DND-41 (cell line): ENCODE data around the gene ATP2B3.

Experiments used
- ATAC-seq: fragments of 200-7000 bp; cut with Tn5 transposase; 3 replicates; pipeline ENCODE4 v1.9.1; 2021; ENCODE audit warnings: low read depth; ENCODE audit not compliant: insufficient read depth
- DNase-seq: peaks from one replicate; pipeline ENCODE4 v3.0.0-alpha.2; 2020
- H2AFZ ChIP-seq: 2 replicates; pipeline ENCODE4 v1.6.0; 2012; ENCODE audit warnings: low read depth, low read length
- H3K27ac ChIP-seq: 2 replicates; pipeline ENCODE4 v1.5.1; 2012; ENCODE audit warnings: low read length, inconsistent platforms
- H3K27me3 ChIP-seq: fragments of 200-600 bp; sonication (generic); 2 replicates; pipeline ENCODE4 v1.6.0; 2012; ENCODE audit warnings: low read length, mild to moderate bottlenecking, inconsistent platforms; ENCODE audit not compliant: insufficient read depth, poor library complexity
- H3K36me3 ChIP-seq: 2 replicates; pipeline ENCODE4 v1.5.1; 2012; ENCODE audit warnings: low read length, inconsistent platforms; ENCODE audit not compliant: insufficient read depth
- H3K4me1 ChIP-seq: 2 replicates; pipeline ENCODE4 v1.5.1; 2012; ENCODE audit warnings: mild to moderate bottlenecking, low read length; ENCODE audit not compliant: insufficient read depth
- H3K4me2 ChIP-seq: 2 replicates; pipeline ENCODE4 v1.6.0; 2012; ENCODE audit warnings: mild to moderate bottlenecking, moderate library complexity, low read length, inconsistent platforms; ENCODE audit not compliant: insufficient read depth
- H3K4me3 ChIP-seq, 2 experiments: fragments of 200-600 bp in 1 of 2; shearing (Covaris generic) in 1 of 2; 2 replicates each; pipeline ENCODE4 v1.5.1; 2012 to 2016; ENCODE audit warnings: inconsistent platforms in 2 of 2, low read length in 2 of 2, mild to moderate bottlenecking in 2 of 2, low read depth in 1 of 2, moderate library complexity in 1 of 2
- H3K79me2 ChIP-seq: 2 replicates; pipeline ENCODE4 v1.6.0; 2012; ENCODE audit warnings: low read length, inconsistent platforms; ENCODE audit not compliant: insufficient read depth
- H3K9ac ChIP-seq: 2 replicates; pipeline ENCODE4 v1.6.0; 2012; ENCODE audit warnings: low read depth, mild to moderate bottlenecking, inconsistent platforms, low read length, moderate library complexity
- H3K9me3 ChIP-seq: 2 replicates; pipeline ENCODE4 v1.5.1; 2012; ENCODE audit warnings: low read length, moderate library complexity, mild to moderate bottlenecking, inconsistent platforms; ENCODE audit not compliant: insufficient read depth, severe bottlenecking
- H4K20me1 ChIP-seq: 2 replicates; pipeline ENCODE4 v1.6.0; 2012; ENCODE audit warnings: low read length; ENCODE audit not compliant: insufficient read depth
- EZH2 ChIP-seq: IDR thresholded peaks from 3 replicates; pipeline ENCODE4 v1.6.1; 2012; ENCODE audit warnings: borderline replicate concordance, low read depth, mild to moderate bottlenecking, moderate library complexity, low read length, inconsistent platforms; ENCODE audit not compliant: severe bottlenecking
- TF ChIP-seq, protein P1 (sequence below): IDR thresholded peaks from 2 replicates; pipeline ENCODE4 v1.5.1; 2012; ENCODE audit warnings: borderline replicate concordance, low read length, moderate library complexity, mild to moderate bottlenecking; ENCODE audit not compliant: poor library complexity, severe bottlenecking; ENCODE audit errors: extremely low read depth

The ATP2B3 gene

GRCh38 chrX:153500676-153501280 lies 16.7 kb upstream of the ATP2B3 start:
- no peak for TF ChIP-seq EZH2
- TF ChIP-seq, protein P1, sequence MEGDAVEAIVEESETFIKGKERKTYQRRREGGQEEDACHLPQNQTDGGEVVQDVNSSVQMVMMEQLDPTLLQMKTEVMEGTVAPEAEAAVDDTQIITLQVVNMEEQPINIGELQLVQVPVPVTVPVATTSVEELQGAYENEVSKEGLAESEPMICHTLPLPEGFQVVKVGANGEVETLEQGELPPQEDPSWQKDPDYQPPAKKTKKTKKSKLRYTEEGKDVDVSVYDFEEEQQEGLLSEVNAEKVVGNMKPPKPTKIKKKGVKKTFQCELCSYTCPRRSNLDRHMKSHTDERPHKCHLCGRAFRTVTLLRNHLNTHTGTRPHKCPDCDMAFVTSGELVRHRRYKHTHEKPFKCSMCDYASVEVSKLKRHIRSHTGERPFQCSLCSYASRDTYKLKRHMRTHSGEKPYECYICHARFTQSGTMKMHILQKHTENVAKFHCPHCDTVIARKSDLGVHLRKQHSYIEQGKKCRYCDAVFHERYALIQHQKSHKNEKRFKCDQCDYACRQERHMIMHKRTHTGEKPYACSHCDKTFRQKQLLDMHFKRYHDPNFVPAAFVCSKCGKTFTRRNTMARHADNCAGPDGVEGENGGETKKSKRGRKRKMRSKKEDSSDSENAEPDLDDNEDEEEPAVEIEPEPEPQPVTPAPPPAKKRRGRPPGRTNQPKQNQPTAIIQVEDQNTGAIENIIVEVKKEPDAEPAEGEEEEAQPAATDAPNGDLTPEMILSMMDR: no peak
- Histone ChIP-seq H3K4me1 (no peaks in the 10 kb centered on the region), H3K9me3 (no peaks in the 10 kb centered on the region), H3K36me3 (no peaks in the 10 kb centered on the region), H3K79me2 (no peaks in the 10 kb centered on the region), H3K27me3 (no peaks in the 10 kb centered on the region), H3K9ac (no peak overlapping the region), H4K20me1 (no peaks in the 10 kb centered on the region), H3K27ac (no peak overlapping the region), H3K4me3 (no peak overlapping the region), H2AFZ (no peak overlapping the region), H3K4me2 (no peak overlapping the region)
- no peak for ATAC-seq
- no peak for DNase-seq

- H3K27me3 ChIP-seq: no peaks in the 10 kb centered on the region
- no peak for TF ChIP-seq EZH2
- TF ChIP-seq, protein P1: no peak
- H3K79me2 ChIP-seq: no peaks in the 10 kb centered on the region
- DNase-seq (no peak), ATAC-seq (no peak)
- no peak overlapping the region for H3K27ac ChIP-seq
- no peak overlapping the region for H3K4me3 ChIP-seq
- no peak overlapping the region for H2AFZ ChIP-seq
- no peaks in the 10 kb centered on the region for H3K4me1 ChIP-seq
- H3K4me2 ChIP-seq: no peak overlapping the region
- no peaks in the 10 kb centered on the region for H4K20me1 ChIP-seq
- H3K9ac ChIP-seq: no peak overlapping the region
- no peaks in the 10 kb centered on the region for H3K9me3 ChIP-seq
- H3K36me3 ChIP-seq: no peaks in the 10 kb centered on the region
These were observed 15.9 kb upstream of the ATP2B3 start for GRCh38 chrX:153501530-153501929.

DNA sequence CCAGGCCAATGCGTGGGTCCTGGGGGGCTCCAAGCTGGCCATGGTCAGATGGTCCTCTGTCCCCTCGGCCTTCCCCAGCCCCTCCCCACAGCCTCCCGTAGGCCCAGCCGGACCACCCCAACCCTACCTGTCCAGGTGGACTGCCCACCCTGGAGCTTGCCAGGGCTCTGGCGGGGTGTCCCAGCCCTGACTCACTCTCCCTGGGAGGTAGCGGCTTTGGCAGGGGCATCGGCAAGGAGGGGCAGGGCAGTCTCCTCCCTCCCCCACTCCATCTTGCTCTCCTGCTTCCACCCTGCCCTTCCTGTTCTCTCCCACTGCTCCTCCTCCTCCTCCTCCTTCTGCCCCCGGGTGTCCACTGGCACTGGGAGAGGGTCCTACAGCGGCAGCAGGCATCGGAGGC lies 15.3 kb upstream of the ATP2B3 start:
- Histone ChIP-seq H3K4me2 (no peak overlapping the region), H3K27ac (no peak overlapping the region), H3K4me3 (no peak overlapping the region), H3K4me1 (0 out of 2 replicates have a peak, but pooled peaks cover under 1% of the 10 kb centered on the region), H3K9ac (no peak overlapping the region), H2AFZ (no peak overlapping the region), H3K79me2 (no peaks in the 10 kb centered on the region), H3K36me3 (no peaks in the 10 kb centered on the region), H4K20me1 (no peaks in the 10 kb centered on the region), H3K9me3 (no peaks in the 10 kb centered on the region), H3K27me3 (no peaks in the 10 kb centered on the region)
- DNase-seq (no peak), ATAC-seq (no peak)
- TF ChIP-seq, protein P1: no peak
- no peak for TF ChIP-seq EZH2
